ENCODE data around the gene VCY1B.
"Not testable (repeated sequence)": the region's sequence is repeated elsewhere in the genome, so short reads cannot be mapped to it uniquely, and the experiment has no call there.

VCY1B gene

GRCh38 chrY:14055927-14056326 is at the start of gene VCY1B:
Gene VCY1B, plus strand, starts transcription at chrY:14056227. Its CDS starts 63 bp downstream, at chrY:14056290.
- not testable (repeated sequence) for DNase-seq

GRCh38 chrY:14011916-14012315 is 44.1 kb upstream of the VCY1B start:
- DNase-seq = not testable (repeated sequence)

GRCh38 chrY:14030395-14030794 is 25.6 kb upstream of the VCY1B start:
- DNase-seq = not testable (repeated sequence)

- no peak for DNase-seq
Observed at GRCh38 chrY:14085877-14086276, 29.9 kb downstream of the VCY1B start.

Data from RPMI8226 (cell line).